Erythroblast (primary cell): Measurements from ENCODE around the gene PTRHD1.

Experiments used
- GATA1 ChIP-seq: IDR thresholded peaks from 2 replicates; pipeline ENCODE4 v1.6.1; 2011; ENCODE audit warnings: low read depth, mild to moderate bottlenecking, control low read depth, low read length, moderate library complexity
- POLR2A ChIP-seq: IDR thresholded peaks from 2 replicates; pipeline ENCODE4 v1.6.1; 2011; ENCODE audit warnings: mild to moderate bottlenecking, low read length

GRCh38 chr2:24833821-24834732 lies 40.9 kb upstream of the PTRHD1 start:
- no peak for TF ChIP-seq POLR2A
- no peak for TF ChIP-seq GATA1
